GM21717 (cell line): ENCODE results near the gene KRT4.

Experiments
- ATAC-seq: cut with Tn5 transposase; IDR thresholded peaks from one replicate; pipeline ENCODE4 v1.9.1; 2021; ENCODE audit warnings: mild to moderate bottlenecking, moderate library complexity; ENCODE audit not compliant: unreplicated experiment

KRT4 gene

GRCh38 chr12:52794479-52795331 is 19.2 kb downstream of the KRT4 start:
- ATAC-seq = no peak

- no peak for ATAC-seq
Measured at GRCh38 chr12:52792185-52793029, 21.5 kb downstream of the KRT4 start.

- ATAC-seq = no peak
Measured at GRCh38 chr12:52791271-52792184, 22.4 kb downstream of the KRT4 start.

GRCh38 chr12:52790427-52791270 is 23.3 kb downstream of the KRT4 start:
- no peak for ATAC-seq

DNA sequence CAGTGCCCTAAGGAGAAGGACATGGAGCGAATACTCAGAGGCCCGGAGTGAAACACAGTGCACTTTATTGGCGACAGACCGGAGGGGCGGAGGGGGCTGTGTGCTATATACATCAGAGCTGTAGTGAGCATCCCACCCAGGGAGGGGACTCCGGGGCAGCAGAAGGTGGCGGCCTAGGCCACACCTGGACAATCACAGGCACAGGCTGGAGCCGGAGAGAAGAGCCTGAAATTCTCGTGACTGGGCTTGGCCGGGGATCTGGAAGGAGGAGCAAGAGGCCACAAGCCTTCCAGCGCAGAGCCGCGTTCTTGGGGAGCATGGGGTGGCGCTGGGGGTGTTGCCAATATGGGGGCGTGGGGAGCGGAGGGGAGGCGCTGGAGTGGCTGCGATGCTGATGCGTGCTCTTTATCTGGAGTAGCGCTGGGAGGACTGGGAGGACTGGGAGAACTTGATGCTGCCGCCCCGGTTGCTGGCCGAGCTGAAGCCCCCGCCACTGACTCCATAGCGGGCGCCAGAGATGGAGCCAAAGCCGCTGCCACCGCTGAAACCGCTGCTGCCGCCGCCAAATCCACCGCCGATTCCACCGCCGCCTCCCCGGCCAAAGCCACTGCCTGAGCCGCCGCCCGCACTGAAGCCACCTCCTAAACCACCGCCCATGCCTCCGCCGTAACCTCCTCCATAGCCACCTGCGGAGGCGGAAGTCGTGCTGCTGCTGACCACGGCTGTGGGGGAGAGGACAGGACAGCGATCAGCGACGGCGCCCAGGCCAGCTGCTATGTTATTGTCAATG is 24.1 kb downstream of the KRT4 start:
- no peak for ATAC-seq

- ATAC-seq = no peak
Measured at GRCh38 chr12:52788876-52789636, 24.9 kb downstream of the KRT4 start.

- ATAC-seq = no peak
Measured at GRCh38 chr12:52788192-52788875, 25.6 kb downstream of the KRT4 start.

DNA sequence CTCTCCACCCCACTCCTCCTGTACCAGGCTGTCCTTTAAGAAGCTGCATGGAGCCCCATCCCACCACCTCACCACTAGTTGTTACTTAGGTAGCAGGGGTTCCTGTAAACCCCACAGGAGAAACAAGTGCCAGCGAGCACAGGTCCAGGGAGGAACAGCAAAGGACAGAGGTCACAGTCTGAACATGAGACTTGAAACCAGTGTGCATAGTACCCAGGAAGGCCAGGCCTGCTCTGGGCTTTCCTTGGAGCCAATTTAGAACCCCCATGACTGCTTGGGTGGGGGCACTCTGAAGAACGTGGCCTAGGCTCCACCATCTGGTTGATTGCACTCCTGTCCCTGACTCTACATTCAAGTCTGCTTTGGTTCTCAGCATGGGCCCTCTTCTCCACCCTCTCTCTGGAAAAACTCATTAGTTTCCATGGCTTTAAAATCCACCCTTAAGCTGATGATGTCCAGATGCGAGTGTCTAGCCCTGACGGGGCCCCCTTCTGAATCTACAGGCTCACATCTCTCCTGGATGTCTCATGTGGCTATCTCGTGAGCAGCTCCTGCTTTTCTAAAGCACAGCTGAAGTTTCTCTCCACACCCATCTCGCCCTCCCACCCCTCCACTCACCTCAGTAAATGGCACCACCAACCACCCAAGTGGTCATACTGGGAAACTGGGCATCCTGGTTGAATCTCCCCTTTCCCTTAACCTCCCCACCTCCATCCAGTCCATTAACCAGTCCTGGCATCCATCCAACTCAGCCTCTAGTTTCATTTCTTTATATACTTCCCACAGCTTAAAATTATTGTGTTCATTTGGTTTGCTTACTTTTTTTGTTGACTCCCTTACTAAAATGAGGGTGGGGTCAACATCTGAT is 26.4 kb downstream of the KRT4 start:
- no peak for ATAC-seq

GRCh38 chr12:52784909-52785308 is 29.0 kb downstream of the KRT4 start:
- ATAC-seq = no peak

DNA sequence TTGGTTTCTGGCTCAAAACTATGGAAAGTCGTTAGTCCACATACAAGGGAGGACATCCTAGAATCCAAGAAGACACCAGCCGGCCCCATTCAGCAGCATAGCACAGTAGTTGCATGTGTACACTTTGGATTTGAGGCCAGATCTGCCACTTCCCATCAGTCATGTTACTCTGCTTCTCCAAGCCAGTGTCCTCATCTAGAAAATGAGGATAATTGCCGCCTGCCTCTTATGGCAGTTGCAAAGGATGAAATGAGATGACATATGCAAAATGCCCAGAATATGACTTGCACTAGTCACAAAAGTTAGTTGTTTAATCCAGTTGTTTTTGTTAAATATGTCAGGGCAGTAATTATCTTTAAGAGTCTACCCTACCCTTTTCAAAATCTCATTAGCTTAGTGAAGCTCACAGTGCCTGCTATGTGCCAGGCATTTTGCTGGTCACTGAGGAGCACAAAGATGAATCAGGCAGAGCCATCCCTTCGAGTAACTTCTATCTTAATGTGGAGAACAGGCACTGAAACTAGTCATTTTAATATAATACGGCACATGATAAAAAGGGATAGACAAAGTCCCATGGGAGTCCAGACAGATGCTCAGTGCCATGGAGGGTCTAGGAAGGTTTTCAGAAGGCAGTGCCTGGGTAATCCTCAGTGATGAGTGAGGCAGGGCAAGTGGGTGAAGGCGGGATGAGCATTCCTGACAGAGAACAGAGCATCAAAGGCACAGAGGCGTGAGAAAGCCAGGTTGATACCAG is 30.2 kb downstream of the KRT4 start:
- no peak for ATAC-seq

DNA sequence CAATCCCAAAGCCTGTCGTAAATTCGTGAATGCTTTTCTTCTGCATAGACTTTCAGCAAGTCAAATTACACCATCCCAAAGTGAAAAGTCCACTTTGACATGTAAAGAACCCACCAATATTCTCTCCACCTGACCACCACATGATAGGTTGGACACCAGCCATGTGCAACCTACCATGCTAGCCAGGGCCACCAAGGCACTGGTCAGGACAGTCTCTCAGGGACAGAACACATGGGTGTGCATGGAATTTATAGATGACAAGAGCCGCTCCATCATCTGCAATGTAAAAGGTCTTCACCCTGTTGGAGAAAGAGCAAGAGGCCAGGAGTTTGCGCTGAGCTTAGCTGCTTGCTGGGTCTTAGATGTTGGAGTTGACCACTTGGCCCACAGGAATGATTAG is 31.4 kb downstream of the KRT4 start:
- no peak for ATAC-seq

DNA sequence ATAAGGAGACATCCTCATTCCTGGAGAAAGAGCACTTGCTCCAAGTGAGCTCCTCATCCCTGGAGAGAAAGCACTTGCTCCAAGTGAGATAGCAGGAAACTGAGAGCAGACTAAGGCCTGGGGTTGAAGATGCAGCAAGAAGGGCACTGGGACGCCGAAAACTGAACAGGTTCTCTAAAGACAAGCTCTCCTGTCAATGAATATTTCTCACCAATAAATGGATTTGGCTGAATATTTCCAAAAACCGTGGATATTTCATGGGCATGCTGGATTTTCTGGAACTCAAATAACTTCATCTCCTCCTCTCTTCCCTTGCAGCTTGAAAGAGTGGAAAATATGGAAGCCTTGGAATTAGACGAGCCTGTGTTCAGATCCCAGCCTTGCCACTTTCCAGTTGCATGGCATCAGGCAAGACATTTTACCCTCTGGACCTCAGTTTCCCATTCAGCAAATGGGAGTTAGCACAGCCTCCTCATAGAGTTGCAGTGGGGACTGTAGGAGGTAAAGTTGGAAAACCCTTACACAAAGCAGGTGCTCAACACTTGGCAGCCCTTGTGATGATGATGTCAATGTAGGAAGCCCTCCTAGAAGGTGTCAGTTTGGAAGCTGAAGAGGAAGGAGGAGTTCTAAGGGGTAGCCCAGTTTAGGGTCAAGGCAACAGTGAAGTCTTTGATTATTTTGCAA is 32.4 kb downstream of the KRT4 start:
- no peak for ATAC-seq

DNA sequence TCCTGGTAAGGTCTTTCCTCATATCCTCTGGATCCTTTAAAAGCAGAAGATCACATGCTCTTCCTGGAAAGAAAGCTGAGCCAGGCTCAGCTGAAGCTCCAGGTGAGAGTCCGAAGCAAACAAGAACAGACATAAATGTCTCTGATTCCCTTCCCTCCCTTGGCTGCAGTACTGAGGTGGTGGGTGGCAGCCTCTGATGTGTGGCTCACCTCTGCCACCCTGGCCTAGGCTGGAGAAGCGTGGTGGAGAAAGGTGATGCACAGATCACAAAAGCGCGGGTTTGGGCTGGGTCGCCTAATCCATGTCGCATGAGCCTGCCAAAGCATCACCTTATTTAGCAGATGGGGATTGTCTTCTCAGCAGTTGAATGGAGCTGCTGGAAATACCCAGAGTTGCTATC is 34.0 kb downstream of the KRT4 start:
- no peak for ATAC-seq

GRCh38 chr12:52778833-52779232 is 35.1 kb downstream of the KRT4 start:
- no peak for ATAC-seq

DNA sequence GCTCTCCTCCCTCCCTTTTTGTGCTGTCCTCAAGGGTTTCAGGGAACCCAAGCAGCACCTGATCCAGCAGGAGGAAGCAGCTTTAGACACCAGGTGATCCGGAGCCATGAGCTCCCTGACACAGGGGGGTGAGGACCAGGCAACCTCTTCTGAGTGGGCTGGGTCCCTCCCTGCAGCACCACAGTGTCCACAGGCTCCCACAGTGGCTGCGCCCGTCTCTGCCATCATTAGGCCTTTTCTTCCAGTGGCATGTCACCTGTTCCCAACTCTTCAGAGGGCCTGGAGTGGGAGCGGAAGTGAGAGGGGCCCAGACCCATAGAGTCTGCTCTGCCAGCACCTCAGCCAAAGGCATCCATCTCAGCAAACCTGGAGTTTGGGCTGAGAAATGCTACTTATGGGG is 36.4 kb downstream of the KRT4 start:
- no peak for ATAC-seq

GRCh38 chr12:52776913-52777395 is 37.0 kb downstream of the KRT4 start, which contains the start of gene KRT76:
Gene KRT76 (minus strand): TSS chr12:52777345. CDS start chr12:52777291, 54 bp downstream.
- ATAC-seq = no peak
